SKM-1 treated with dmso at 0.1 percent for 144 hours (cell line): ENCODE results near the gene INPP5A.
"Not testable (repeated sequence)": the region's sequence is repeated elsewhere in the genome, so short reads cannot be mapped to it uniquely, and the experiment has no call there.

Source experiments
- DNase-seq: peaks from one replicate; lab custom pipeline; 2025; ENCODE audit not compliant: unreplicated experiment; lab: John Stamatoyannopoulos, UW

INPP5A gene

DNA sequence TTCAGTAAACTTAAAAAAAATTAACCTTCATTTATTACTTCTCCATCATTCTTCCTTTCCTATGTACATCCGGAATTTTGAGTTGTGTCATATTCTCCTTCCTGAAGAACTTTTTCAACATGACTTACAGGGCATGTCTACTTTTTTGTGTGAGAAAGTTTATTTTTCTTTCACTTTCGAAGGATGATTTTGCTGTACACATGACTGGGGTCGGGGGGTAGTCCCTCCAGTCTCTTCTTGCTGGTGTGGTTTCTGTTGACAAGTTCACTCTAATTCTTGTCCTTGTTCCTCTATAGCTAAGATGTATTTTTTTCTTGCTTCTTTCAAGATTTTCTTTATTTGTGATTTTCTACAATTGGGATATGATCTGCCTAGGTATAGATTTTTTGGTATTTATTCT, 55.8 kb downstream of the INPP5A start:
- no peak for DNase-seq

DNA sequence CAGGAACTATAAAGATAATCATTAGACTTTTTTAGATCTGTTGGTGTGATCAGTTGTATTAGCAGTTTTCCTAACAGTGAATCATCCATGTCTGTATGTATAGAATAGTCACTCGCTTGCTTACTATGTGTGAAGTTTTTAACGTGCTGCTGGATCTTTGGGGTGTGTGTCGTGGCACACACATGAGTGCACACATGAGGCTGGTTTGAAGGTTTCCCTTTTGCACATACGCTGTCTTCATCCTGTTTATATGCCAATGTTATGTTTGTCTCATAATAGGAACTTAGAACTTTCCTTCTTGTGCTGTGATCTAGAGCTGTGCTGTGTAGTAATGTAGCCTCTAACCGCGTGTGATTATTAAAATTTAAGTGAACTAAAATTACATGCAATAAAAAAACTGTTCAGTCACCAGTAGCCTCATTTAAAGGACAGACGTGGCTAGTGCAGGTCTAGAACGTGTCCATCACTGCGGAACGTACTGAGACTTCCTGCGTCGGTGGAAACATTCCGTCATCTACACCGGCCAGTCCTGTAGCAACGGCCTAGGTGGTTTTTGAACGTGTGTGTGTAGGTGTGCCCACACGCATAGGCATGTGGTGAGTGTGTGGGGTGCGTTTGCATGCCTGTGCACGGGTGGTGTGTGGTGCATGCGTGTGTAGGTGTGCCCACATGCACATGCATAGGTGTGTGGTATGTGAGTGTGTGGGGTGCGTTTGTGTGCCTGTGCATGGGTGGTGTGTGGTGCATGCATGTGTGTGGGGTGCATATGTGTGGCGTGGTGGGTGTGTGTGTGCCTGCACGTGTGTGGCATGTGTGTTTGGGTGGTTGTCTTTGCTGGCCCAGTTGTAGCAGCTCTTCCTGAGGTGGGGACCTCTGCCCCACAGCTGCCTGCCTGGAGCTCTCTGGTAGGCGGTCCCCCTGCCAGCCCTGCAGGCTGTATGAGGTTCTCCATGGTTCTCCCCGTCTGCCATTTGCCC, 56.6 kb downstream of the INPP5A start:
- DNase-seq, result no peak

DNA sequence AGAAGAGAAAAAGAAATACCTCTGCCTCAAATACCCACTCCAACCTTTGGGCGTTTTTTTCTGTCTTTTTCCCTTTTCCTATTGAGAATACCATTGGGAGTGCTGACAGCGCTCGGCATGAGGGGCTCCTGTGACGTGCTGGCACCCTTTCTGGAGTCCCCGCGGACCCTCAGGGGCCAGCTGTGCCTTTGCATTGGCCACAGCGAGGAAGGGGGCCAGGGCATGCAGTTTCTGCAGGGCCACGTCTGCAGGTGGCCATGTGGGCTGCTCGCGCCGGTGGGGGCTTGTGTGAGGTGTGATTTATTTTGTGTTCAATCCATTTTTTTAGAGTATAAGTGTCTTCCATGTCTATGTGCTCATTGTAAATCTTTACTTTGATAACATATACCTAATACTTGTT, 57.4 kb downstream of the INPP5A start:
- DNase-seq, result no peak

DNA sequence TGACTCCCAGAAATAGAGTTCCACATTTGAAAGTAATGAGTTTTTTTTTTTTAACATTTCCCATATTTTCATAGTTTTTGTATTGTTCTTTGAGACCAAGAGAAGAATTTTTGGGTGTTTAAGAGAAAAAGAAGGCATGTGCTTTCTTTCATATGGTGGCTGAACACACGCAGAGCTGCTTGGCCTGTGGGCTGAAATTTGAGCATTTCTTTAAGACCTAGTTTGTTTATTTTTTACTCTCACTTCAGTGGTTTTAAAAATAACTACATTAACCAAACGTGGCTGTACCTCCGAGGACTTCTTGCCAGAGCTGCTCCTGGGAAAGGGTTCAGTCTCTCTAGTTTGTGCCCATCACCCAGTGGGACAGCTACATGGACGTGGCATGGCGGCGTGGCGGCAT, 58.3 kb downstream of the INPP5A start:
- DNase-seq, result no peak

DNA sequence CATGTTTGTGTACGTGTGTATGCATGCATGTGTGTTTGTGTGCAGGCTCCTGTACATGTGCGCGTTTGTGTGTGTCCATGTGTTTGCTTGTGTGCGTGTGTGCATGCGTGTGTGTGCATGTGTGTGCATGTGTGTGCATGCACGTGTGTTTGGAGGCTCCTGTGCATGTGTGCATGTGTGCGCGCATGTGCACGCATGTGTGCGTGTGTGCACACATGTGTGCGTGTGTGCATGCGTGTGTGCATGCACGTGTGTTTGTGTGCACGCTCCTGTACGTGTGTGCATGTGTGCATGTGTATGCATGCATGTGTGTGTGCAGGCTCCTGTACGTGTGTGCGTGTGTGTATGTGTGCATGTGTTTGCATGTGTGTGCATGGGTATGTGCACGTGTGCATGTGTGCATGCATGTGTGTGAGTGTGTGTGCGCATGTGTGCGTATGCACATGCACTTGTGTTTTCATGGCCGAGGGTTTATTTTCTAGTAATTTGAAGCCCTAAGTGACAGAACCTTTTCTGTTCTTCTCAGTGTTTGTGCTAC, 59.2 kb downstream of the INPP5A start:
- no peak for DNase-seq

DNA sequence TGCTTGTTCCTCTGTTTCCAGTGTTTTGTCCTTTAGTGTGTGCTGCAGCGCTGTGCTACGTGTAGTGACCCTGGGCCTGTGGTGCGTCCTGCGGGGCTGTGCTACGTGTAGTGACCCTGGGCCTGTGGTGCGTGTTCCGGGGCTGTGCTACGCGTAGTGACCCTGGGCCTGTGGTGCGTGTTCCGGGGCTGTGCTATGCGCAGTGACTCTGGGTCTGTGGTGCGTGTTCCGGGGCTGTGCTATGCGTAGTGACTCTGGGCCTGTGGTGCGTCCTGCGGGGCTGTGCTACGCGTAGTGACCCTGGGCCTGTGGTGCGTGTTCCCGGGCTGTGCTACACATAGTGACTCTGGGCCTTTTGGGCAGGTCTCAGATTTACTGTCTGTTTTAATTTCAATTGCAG, 60.1 kb downstream of the INPP5A start:
- no peak for DNase-seq

DNA sequence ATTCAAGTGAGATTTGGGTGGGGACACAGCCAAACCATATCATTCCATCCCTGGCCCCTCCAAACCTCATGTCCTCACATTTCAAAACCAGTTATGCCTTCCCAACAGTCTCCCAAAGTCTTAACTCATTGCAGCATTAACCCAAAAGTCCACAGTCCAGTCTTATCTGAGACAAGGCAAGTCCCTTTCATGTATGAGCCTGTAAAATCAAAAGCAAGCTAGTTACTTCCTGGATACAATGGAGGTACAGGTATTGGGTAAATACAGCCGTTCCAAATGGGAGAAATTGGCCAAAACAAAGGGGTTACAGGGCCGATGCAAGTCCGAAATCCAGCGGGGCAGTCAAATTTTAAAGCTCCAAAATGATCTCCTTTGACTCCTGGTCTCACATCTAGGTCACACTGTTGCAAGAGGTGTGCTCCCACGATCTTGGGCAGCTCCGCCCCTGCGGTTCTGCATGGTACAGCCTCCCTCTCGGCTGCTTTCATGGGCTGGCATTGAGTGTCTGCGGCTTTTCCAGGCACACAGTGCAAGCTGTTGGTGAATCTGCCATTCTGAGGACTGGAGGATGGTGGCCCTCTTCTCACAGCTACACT, 61.5 kb downstream of the INPP5A start:
- DNase-seq, result not testable (repeated sequence)

DNA sequence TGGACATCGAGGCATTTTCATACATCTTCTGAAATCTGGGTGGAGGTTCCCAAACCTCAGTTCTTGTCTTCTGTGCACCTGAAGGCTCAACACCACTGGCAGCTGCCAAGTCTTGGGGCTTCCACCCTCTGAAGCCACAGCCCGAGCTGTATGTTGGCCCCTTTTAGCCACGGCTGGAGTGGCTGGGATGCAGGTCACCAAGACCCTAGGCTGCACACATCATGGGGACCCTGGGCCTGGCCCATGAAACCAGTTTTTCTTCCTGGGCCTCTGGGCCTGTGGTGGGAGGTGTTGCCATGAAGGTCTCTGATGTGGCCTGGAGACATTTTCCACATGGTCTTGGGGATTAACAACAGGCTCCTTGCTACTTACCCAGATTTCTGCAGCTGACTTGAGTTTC, 62.1 kb downstream of the INPP5A start:
- DNase-seq, result no peak

DNA sequence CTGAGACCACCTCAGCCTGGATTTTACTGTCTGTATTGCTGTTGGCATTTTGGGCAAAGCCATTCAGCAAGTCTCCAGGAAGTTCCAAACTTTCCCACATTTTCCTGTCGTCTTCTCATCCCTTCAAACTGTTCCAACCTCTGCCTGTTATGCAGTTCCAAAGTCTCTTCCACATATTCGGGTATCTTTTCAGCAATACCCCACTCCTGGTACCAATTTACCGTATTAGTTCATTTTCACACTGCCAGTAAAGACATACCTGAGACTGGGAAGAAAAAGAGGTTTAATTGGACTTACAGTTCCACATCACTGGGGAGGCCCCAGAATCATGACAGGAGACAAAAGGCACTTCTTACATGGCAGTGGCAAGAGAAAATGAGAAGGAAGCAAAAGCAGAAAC, 62.8 kb downstream of the INPP5A start:
- DNase-seq, result no peak

DNA sequence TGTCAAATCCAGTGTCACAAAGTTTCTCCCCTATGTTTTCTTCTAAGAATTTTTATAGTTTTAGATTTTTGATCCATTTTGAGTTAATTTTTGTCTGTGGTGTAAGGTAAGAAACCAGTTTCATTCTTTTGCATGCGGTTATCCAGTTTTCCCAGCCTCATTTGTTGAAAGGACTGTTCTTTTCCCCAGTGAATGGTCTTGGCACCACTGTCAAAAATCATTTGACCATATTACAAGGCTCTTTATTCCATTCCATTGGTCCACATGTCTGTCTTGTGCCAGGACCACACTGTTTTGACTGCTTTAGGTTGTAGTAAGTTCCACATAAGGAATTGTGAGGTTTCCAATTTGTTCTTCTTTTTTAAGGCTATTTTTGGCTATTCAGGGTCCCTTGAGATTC, 64.0 kb downstream of the INPP5A start:
- DNase-seq, result no peak

DNA sequence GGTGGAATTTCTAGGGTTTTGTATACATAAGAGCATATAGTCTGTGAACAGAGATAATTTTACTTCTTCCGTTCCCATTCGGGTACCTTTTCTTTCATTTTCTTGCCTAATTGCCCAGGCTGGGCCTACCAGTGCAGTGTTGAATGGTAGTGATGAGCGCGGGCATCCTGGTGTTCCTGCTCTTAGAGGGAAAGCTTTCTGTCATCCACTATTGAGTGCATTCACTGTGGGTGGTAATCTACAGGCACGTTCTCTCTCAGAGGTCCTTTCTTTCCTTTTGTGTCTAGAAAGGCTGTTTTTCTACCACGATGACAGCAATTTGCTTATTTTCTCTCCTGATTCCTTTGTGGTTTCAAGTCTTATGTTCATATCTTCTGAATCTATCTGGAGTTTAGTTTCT, 65.0 kb downstream of the INPP5A start:
- DNase-seq, result no peak

DNA sequence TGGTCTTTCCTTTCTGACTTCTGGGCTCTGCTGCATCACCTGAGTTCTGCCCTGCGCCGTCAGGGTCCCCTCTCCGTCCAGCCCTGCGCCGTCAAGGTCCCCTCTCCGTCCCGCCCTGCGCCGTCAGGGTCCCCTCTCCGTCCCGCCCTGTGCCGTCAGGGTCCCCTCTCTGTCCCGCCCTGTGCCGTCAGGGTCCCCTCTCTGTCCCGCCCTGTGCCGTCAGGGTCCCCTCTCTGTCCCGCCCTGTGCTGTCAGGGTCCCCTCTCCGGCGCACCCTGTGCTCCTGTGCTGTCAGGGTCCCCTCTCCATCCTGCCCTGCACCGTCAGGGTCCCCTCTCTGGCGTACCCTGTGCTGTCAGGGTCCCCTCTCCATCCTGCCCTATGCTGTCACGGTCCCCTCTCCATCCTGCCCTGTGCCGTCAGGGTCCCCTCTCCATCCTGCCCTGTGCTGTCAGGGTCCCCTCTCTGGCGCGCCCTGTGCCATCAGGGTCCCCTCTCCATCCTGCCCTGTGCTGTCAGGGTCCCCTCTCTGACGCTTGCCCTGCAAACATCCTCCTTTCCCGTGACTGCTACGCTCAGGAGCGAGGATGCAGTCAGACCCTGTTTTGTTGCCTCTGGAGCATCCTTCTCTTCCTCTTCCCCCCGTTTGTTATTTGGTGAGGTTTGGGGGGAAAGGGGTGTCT, 66.4 kb downstream of the INPP5A start:
- DNase-seq, result no peak

DNA sequence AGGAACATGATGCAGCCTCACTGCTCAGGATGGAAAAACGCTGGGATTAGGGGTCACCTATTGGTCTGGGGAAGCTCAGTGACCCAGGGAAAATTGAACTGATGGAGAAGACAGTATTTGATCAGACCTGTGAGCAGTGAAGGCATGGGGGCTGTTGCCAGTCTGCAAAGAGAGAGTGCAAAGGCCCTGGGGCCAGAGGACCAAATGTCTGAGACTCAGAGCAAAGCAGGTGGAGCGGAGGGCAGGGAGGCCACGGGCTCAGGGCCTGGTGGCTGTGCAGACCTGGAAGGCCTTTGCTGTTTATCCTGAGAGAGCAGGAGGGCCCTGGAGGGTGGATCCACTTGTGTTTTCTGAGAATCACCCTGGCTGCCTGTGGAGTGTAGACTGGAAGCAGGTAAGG, 67.1 kb downstream of the INPP5A start:
- no peak for DNase-seq

DNA sequence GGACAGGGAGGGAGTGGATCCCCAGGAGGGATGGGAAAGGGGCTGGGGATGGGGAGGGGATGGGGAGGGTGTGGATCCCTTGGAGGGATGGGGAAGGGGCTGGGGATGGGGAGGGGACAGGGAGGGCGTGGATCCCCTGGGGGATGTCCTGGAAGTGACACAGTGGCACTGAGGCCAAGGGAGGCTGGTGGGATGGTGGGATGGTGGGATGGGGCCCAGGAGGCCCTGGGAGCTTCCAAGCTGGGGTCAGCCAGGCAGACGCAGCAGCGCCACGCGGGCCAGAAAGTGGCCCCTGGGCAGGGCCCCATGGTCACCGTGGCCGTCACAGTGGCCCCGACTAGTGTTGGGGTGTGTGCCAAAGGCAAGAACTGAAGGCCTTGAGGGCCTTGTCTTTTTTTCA, 67.8 kb downstream of the INPP5A start:
- DNase-seq, result no peak

DNA sequence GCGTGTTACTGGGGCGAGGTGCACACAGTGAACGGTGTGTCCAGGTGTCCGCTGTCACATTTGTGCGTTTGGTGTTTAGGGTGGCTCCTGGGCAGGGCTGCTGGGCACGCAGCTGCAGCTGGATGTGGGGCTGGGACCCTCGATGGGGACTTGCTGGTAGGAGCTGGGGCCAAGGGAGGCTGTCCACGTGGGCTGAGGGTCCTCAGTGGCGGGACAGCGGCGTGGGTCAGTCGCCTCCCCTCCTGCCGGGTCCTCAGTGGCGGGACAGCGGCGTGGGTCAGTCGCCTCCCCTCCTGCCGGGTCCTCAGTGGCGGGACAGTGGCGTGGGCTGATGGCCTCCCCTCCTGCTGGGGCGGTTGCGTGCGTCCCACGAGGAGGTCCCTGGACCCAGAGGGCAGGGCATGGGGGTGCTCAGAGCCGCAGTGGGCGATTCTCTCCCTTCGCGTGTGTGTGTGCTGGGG, 68.5 kb downstream of the INPP5A start:
- no peak for DNase-seq

DNA sequence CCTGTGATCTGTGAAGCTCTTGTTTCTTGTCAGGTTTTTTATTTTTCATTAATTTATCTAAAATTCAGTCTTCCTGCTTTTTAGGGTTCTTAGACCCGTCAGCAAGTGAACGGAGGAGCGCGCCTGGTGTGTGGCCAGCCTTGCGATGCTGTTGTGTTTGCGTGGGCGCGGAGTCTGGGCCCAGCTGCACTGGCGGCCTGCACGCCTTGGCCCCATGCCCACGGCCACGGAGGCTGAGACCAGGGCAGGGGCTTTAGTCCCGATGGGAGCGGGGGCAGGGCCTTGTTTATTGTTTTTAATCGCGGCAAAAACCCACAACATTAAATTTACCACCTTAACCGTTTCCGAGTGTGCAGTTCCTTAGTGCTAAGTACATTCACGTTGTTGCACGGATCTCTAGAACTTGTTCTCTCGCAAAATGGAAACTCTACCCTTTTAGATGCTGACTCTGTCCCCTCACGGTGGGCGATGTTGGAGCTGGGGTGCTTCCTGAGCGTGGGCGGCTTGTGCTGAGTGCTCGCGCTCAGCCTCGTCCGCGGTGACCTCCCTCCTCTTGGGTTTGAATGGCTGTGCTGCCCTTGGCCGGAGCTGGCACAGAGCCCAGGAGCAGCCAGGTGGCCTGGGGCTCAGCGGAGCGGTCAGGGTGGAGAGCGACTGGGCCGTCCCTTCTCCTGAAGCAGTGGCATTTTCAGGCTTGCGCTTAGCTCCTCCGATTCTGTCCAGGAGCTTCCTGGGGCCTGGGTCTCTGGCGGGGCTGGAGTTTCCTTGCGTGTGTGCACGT, 69.1 kb downstream of the INPP5A start:
- DNase-seq, result no peak

DNA sequence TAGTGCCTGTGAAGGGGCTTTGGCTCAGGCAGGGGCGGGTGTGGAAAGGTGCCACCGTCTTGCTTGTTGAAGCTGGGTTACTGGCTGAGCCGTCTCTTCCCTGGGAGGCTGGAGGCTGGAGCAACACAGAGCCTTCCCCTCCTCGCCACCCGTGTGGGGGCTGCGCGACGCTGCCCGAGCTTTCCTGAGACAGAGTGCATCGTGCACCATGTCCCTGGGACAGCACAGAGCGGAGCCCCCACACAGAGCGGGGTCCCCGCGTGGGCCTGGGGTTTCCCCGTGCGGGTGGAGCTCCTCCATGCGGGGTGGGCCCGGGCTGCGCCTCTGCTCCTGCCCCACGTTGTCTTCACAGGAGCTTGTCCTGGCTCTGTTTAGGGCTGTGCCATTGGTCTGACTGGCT, 69.9 kb downstream of the INPP5A start:
- DNase-seq, result no peak

DNA sequence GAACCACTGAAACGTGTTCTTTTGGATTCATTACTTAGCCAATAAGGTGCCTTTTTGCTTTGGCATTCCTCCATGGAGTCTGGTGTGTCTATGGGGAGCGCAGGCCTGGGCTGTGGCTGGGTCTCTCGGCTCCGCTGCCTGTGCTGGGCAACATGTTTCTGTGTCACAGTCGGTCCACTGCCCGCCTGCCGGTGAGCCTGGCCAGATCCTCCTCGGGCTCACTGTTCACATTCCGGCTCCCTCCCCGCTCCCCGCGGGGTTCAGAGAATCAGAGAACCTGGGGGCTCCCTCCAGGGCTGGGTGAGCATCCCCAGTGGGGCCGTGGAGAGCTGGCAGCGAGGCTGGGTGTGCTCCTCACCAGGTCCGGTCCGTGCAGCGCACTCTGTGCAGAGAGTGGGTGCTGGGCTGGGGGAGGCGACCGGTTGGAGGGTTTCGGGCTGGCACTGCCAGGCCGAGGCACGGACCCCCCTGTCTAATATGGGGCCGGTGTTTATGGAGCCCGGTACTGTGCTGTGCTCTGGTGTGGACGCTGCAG, 70.4 kb downstream of the INPP5A start:
- DNase-seq, result no peak

DNA sequence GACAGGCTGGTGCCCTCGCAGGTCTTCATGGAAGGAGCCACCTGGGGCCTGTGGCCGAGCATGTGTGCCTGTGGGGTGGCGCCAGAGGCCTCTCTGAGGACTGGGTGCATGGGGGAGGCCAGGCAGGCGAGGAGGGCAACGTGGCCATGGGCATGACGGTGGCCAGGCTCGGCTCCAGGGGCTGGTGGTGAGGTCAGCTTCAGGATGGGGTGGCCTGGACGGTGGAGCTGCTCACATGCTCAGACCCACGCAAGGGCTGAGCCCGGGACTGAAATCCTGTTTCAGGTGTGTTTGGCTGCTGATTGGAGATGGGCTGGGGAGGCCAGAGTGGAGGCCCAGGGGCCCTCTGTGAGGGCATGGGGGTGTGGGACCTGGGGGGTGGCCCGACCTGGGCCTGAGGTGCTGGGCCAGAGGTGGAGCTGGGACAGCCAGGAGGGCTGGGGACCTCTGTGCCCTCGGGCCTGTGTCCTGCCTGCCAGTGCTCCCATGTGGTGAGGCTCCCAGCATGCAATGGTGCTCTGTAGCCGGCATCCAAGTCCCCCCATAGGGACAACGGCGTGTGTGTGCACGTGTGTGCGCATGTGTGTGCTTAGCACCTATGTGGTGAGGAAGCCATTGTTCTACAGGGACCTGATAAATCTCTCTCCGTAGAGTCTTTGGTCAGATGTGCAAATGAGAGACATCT, 71.1 kb downstream of the INPP5A start:
- DNase-seq, result no peak

DNA sequence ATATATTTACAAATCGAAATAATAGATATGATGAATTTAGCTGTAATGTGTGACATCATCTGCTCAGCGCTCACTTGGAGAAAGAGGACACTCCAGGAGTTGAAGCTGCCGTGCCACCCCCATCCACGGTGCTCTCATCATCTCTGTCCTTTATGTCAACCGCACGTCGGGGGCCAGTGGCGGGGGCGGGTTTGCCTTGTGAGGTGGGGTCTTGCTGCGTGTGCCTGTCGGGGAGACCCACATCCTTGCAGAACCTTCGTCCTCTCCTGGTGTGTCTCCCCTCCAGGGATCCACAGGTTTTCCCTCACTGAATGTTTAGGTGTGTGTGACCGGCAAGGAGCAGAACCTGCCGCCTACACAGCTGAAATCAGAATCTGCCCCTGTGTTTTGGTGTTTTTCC, 71.6 kb downstream of the INPP5A start:
- no peak for DNase-seq
